PFSK-1 (cell line): ENCODE measurements around the gene TENT4B.

Experiments used
- FOXP2 ChIP-seq: optimal IDR thresholded peaks from 2 replicates; pipeline ENCODE3; 2011; ENCODE audit warnings: borderline replicate concordance, control low read depth, inconsistent platforms; ENCODE audit not compliant: insufficient read depth; ENCODE audit errors: extremely low read length, extremely low read depth
- POLR2AphosphoS5 ChIP-seq: IDR thresholded peaks from 2 replicates; pipeline ENCODE4 v1.6.1; 2012; ENCODE audit warnings: low read depth, mild to moderate bottlenecking, control low read depth, low read length, moderate library complexity
- TAF1 ChIP-seq: IDR thresholded peaks from 2 replicates; pipeline ENCODE4 v1.6.1; 2012; ENCODE audit warnings: low read length, control low read depth, borderline replicate concordance; ENCODE audit not compliant: insufficient read depth
- TF ChIP-seq, protein P1 (sequence below), 2 experiments: IDR thresholded peaks; 2 replicates each; pipeline versions ENCODE4 v1.6.1 to v1.8.0; 2011 to 2012; ENCODE audit warnings: low read depth in 2 of 2, low read length in 2 of 2, control low read depth in 1 of 2, inconsistent platforms in 1 of 2, mild to moderate bottlenecking in 1 of 2, moderate library complexity in 1 of 2; ENCODE audit not compliant: insufficient read depth in 1 of 2

DNA sequence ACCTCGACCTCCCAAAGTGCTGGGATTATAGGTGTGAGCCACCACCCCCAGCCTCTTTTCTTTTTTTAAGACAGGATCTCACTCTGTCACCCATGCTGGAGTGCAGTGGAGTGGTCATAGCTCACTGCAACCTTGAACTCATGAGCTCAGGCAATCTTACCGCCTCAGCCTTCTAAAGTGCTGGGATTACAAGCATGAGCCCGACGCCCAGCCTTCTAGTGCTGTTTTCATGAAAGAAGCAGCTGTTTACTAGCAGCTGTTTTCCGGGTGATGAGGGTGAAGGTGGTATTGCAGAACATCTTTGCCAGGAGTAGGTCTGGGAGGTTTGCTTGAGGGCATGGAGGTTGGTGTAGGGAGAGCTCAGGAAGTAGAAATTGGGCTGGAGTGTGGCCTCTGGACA is 115.2 kb downstream of the TENT4B start:
- TF ChIP-seq TAF1 (no peak), FOXP2 (no peak), POLR2AphosphoS5 (no peak)
- TF ChIP-seq, protein P1, sequence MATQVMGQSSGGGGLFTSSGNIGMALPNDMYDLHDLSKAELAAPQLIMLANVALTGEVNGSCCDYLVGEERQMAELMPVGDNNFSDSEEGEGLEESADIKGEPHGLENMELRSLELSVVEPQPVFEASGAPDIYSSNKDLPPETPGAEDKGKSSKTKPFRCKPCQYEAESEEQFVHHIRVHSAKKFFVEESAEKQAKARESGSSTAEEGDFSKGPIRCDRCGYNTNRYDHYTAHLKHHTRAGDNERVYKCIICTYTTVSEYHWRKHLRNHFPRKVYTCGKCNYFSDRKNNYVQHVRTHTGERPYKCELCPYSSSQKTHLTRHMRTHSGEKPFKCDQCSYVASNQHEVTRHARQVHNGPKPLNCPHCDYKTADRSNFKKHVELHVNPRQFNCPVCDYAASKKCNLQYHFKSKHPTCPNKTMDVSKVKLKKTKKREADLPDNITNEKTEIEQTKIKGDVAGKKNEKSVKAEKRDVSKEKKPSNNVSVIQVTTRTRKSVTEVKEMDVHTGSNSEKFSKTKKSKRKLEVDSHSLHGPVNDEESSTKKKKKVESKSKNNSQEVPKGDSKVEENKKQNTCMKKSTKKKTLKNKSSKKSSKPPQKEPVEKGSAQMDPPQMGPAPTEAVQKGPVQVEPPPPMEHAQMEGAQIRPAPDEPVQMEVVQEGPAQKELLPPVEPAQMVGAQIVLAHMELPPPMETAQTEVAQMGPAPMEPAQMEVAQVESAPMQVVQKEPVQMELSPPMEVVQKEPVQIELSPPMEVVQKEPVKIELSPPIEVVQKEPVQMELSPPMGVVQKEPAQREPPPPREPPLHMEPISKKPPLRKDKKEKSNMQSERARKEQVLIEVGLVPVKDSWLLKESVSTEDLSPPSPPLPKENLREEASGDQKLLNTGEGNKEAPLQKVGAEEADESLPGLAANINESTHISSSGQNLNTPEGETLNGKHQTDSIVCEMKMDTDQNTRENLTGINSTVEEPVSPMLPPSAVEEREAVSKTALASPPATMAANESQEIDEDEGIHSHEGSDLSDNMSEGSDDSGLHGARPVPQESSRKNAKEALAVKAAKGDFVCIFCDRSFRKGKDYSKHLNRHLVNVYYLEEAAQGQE (IDR thresholded peaks at IDR 0.05; ENCODE audit: insufficient read depth in 1 of 2, low read depth in 2 of 2, low read length in 2 of 2) = no peak
